RWPE2 (cell line): ENCODE measurements around the gene LRP1B.

Experiments used
- ATAC-seq: fragments of 200-7000 bp; cut with Tn5 transposase; 3 replicates; pipeline ENCODE4 v1.9.1; 2021; ENCODE audit warnings: low read depth
- DNase-seq: peaks from one replicate; pipeline ENCODE4 v3.0.0-alpha.2; 2020; ENCODE audit warnings: low spot score
- H3K27ac ChIP-seq: fragments of 450-650 bp; 2 replicates; pipeline ENCODE4 v1.5.1; 2017; ENCODE audit warnings: mild to moderate bottlenecking; ENCODE audit not compliant: poor library complexity, severe bottlenecking
- H3K27me3 ChIP-seq: fragments of 250-450 bp; sonication (Bioruptor Pico); 2 replicates; pipeline ENCODE4 v1.5.1; 2021; ENCODE audit warnings: mild to moderate bottlenecking, moderate library complexity; ENCODE audit not compliant: insufficient read depth, poor library complexity, severe bottlenecking
- H3K36me3 ChIP-seq: fragments of 250-450 bp; sonication (Bioruptor Pico); 2 replicates; pipeline ENCODE4 v1.5.1; 2020; ENCODE audit warnings: low read depth, mild to moderate bottlenecking, moderate library complexity
- H3K4me1 ChIP-seq: fragments of 250-450 bp; sonication (Bioruptor Pico); 2 replicates; pipeline ENCODE4 v1.5.1; 2021; ENCODE audit warnings: mild to moderate bottlenecking, moderate library complexity; ENCODE audit not compliant: insufficient read depth, poor library complexity, severe bottlenecking
- H3K4me3 ChIP-seq: fragments of 250-450 bp; sonication (Bioruptor Pico); 2 replicates; pipeline ENCODE4 v1.5.1; 2021; ENCODE audit warnings: mild to moderate bottlenecking, moderate library complexity; ENCODE audit not compliant: severe bottlenecking
- H3K9me3 ChIP-seq: fragments of 250-450 bp; sonication (Bioruptor Pico); 2 replicates; pipeline ENCODE4 v1.5.1; 2021; ENCODE audit warnings: mild to moderate bottlenecking, moderate library complexity; ENCODE audit not compliant: severe bottlenecking
- CTCF ChIP-seq: fragments of 450-650 bp; IDR thresholded peaks from one replicate; pipeline ENCODE4 v1.5.1; 2017; ENCODE audit warnings: mild to moderate bottlenecking, moderate library complexity; ENCODE audit not compliant: poor library complexity, severe bottlenecking

LRP1B gene

GRCh38 chr2:140589696-140590095 lies 1541.1 kb downstream of the LRP1B start:
- no peak for TF ChIP-seq CTCF

GRCh38 chr2:140589273-140589672 lies 1541.5 kb downstream of the LRP1B start:
- TF ChIP-seq CTCF = no peak
- H3K27me3 ChIP-seq = no peaks in the 10 kb centered on the region
- H3K27ac ChIP-seq = no peak overlapping the region
- H3K36me3 ChIP-seq = no peaks in the 10 kb centered on the region
- no peak for DNase-seq
- no peak for ATAC-seq
- H3K4me1 ChIP-seq = no peaks in the 10 kb centered on the region
- no peaks in the 10 kb centered on the region for H3K9me3 ChIP-seq
- no peak overlapping the region for H3K4me3 ChIP-seq

More at GRCh38 chr2:140589696-140590095, 1541.1 kb downstream of the LRP1B start:
- no peak overlapping the region for H3K4me3 ChIP-seq
- H3K27me3 ChIP-seq = no peaks in the 10 kb centered on the region
- DNase-seq = no peak
- H3K27ac ChIP-seq = no peak overlapping the region
- no peaks in the 10 kb centered on the region for H3K36me3 ChIP-seq
- no peaks in the 10 kb centered on the region for H3K9me3 ChIP-seq
- no peaks in the 10 kb centered on the region for H3K4me1 ChIP-seq
- no peak for ATAC-seq

GRCh38 chr2:140586379-140586778 lies 1544.4 kb downstream of the LRP1B start:
- Histone ChIP-seq H3K27me3 (no peaks in the 10 kb centered on the region), H3K27ac (no peak overlapping the region), H3K4me3 (no peak overlapping the region), H3K36me3 (no peaks in the 10 kb centered on the region), H3K4me1 (no peaks in the 10 kb centered on the region), H3K9me3 (no peaks in the 10 kb centered on the region)
- TF ChIP-seq CTCF = peak; percentile 49
- ATAC-seq = peak; percentile 75
- DNase-seq = no peak

- Histone ChIP-seq H3K4me1 (no peaks in the 10 kb centered on the region), H3K27ac (no peak overlapping the region), H3K27me3 (no peaks in the 10 kb centered on the region), H3K36me3 (no peaks in the 10 kb centered on the region), H3K4me3 (no peak overlapping the region), H3K9me3 (no peaks in the 10 kb centered on the region)
- ATAC-seq (no peak), DNase-seq (no peak)
- no peak for TF ChIP-seq CTCF
Measured at GRCh38 chr2:140585016-140585415, 1545.8 kb downstream of the LRP1B start.

- Histone ChIP-seq H3K9me3 (no peaks in the 10 kb centered on the region), H3K27me3 (no peaks in the 10 kb centered on the region), H3K36me3 (no peaks in the 10 kb centered on the region), H3K4me3 (no peak overlapping the region), H3K27ac (no peak overlapping the region), H3K4me1 (no peaks in the 10 kb centered on the region)
- ATAC-seq (no peak), DNase-seq (no peak)
- TF ChIP-seq CTCF = no peak
Measured at GRCh38 chr2:140584471-140584870, 1546.3 kb downstream of the LRP1B start.
